NCI-H524 treated with DMSO at 0.1 percent for 48 hours (cell line): ENCODE measurements around the gene CAPN7.

Experiments used
- DNase-seq: peaks from one replicate; lab custom pipeline; 2025; lab: John Stamatoyannopoulos, UW

CAPN7 gene

DNA sequence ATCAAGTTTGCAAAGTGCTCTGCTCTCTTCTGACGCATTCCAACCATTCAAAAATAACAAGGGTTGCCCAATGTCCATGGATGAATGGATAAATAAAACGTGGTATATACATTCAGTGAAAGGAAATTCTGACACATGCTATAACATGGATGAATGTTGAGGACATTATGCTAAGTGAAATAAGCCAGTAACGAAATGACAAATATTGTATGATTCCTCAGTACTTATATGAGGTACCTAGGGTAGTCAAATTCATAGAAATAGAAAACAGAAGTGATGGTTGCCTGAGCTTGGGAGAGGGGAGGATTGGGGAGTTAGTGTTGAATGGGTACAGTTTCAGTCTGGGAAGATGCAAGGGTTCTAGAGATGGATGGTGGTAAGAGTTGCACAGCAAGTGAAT, 92.5 kb downstream of the CAPN7 start:
- DNase-seq = no peak

DNA sequence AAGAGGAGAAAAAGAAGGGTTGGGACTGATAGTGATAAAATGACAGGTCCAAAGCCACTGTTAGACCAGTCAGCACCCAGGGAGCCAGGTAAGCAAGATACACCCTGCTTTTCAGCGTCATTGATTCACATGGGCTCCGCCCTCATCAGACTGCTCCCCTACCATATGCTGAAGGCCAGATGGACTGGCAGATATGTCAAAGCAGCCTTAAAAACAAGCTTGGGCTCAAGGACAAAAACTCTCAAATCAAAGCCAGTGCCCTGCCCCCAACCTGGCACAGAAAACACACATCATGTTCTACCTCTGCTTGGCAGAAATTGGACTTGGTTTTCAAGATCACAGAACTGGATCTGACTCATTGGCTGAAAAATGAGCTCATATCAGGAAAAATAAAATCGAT, 93.0 kb downstream of the CAPN7 start:
- peak; percentile 80 for DNase-seq

GRCh38 chr3:15300323-15301078, 94.5 kb downstream of the CAPN7 start:
- DNase-seq = no peak

DNA sequence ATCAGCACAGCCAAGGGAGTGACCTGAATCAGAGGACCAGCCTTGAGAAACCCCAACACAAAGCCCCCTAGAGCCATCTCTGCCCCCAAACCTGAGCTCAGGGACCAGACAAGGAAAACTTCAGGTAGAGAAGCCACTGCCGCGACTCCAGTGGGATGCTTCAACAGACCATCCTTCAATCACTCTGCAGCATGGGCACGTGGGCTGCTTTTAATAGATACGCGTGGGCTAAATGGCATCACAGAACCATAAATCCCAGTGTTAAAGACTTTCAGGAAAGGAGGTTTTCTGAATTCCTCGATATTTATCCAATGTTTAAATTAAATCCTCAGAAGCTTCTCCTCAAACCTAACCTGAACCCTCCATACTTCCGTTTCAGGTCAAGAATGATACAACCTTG, 95.7 kb downstream of the CAPN7 start:
- no peak for DNase-seq
